GM23338 (cell line): ENCODE results near the gene RIN3. TPM values are rescaled to one million over a fixed set of nuclear protein-coding genes. Genes with fewer than 3 reads are reported as not detected.

ENCODE experiments used
- ATAC-seq: fragments of 200-7000 bp; cut with Tn5 transposase; 3 replicates; pipeline ENCODE4 v1.9.1; 2020
- DNase-seq: peaks from one replicate; pipeline ENCODE4 v3.0.0-alpha.2; 2015; ENCODE audit warnings: low spot score
- H2AFZ ChIP-seq: fragments of 200-600 bp; sonication (generic); 2 replicates; pipeline ENCODE4 v1.8.0; 2016; ENCODE audit warnings: antibody characterized with exemption, mild to moderate bottlenecking, moderate library complexity
- H3F3A ChIP-seq: fragments of 200-600 bp; sonication (generic); replicated peaks from 2 replicates; pipeline ENCODE4 v1.8.0; 2017; ENCODE audit warnings: antibody characterized with exemption, mixed run types, low read depth
- H3K27ac ChIP-seq: fragments of 200-600 bp; sonication (generic); 2 replicates; pipeline ENCODE4 v1.6.1; 2016; ENCODE audit warnings: low read depth
- H3K27me3 ChIP-seq: fragments of 200-600 bp; sonication (generic); 2 replicates; pipeline ENCODE4 v1.8.0; 2016; ENCODE audit warnings: mild to moderate bottlenecking, mixed run types, moderate library complexity; ENCODE audit not compliant: insufficient read depth
- H3K36me3 ChIP-seq: fragments of 200-600 bp; sonication (generic); 2 replicates; pipeline ENCODE4 v1.8.0; 2016; ENCODE audit warnings: mild to moderate bottlenecking; ENCODE audit not compliant: insufficient read depth
- H3K4me1 ChIP-seq: fragments of 200-600 bp; sonication (generic); 2 replicates; pipeline ENCODE4 v1.8.0; 2016; ENCODE audit warnings: mild to moderate bottlenecking, moderate library complexity; ENCODE audit not compliant: insufficient read depth
- H3K4me2 ChIP-seq: fragments of 200-600 bp; sonication (generic); 2 replicates; pipeline ENCODE4 v1.7.1; 2017; ENCODE audit warnings: mixed run types
- H3K4me3 ChIP-seq: fragments of 200-600 bp; sonication (generic); 2 replicates; pipeline ENCODE4 v1.6.1; 2016; ENCODE audit warnings: mixed run types
- H3K79me2 ChIP-seq: fragments of 200-600 bp; sonication (generic); replicated peaks from 2 replicates; pipeline ENCODE4 v1.8.0; 2017; ENCODE audit warnings: mild to moderate bottlenecking; ENCODE audit not compliant: insufficient read depth
- H3K9me2 ChIP-seq: fragments of 200-600 bp; sonication (generic); 2 replicates; pipeline ENCODE4 v1.8.0; 2017; ENCODE audit not compliant: insufficient read depth
- H4K20me1 ChIP-seq: fragments of 200-600 bp; sonication (generic); replicated peaks from 2 replicates; pipeline ENCODE4 v1.8.0; 2017; ENCODE audit warnings: mild to moderate bottlenecking; ENCODE audit not compliant: insufficient read depth
- H3K27ac Mint-ChIP-seq: 2 replicates; pipeline ENCODE4 v1.8.0; 2020; ENCODE audit warnings: inconsistent platforms, mild to moderate bottlenecking, moderate library complexity, mixed read lengths
- H3K27me3 Mint-ChIP-seq: 3 replicates; pipeline ENCODE4 v1.8.0; 2022; ENCODE audit warnings: low read depth, mild to moderate bottlenecking, moderate library complexity, mixed read lengths, inconsistent platforms; ENCODE audit not compliant: insufficient read depth, poor library complexity
- H3K36me3 Mint-ChIP-seq: 3 replicates; pipeline ENCODE4 v1.8.0; 2021; ENCODE audit warnings: low read depth, mild to moderate bottlenecking, inconsistent platforms, moderate library complexity, mixed read lengths
- H3K4me1 Mint-ChIP-seq: 3 replicates; pipeline ENCODE4 v1.8.0; 2020; ENCODE audit warnings: mild to moderate bottlenecking, inconsistent platforms, mixed read lengths
- H3K4me3 Mint-ChIP-seq: 3 replicates; pipeline ENCODE4 v1.8.0; 2021; ENCODE audit warnings: moderate library complexity, mild to moderate bottlenecking, inconsistent platforms, mixed read lengths
- H3K9me3 Mint-ChIP-seq: 3 replicates; pipeline ENCODE4 v1.8.0; 2020; ENCODE audit warnings: moderate library complexity, mild to moderate bottlenecking, inconsistent platforms, mixed read lengths
- CTCF ChIP-seq, 2 experiments: fragments of 200-600 bp in 1 of 2; sonication (generic) in 1 of 2; conservative IDR thresholded peaks; 2 replicates each; pipeline versions ENCODE4 v1.5.1 to v1.6.1; 2016 to 2017; ENCODE audit warnings: antibody characterized with exemption in 2 of 2, low read depth in 2 of 2, mild to moderate bottlenecking in 2 of 2, moderate library complexity in 1 of 2
- EZH2 ChIP-seq: fragments of 200-600 bp; sonication (generic); IDR thresholded peaks from one replicate; pipeline ENCODE4 v1.8.0; 2017; ENCODE audit warnings: antibody characterized with exemption, mild to moderate bottlenecking, low read depth; ENCODE audit not compliant: unreplicated experiment
- JUNB ChIP-seq: IDR thresholded peaks from one replicate; pipeline ENCODE4 v1.6.1; 2016; ENCODE audit warnings: antibody characterized with exemption; ENCODE audit not compliant: unreplicated experiment
- NANOG ChIP-seq: IDR thresholded peaks from 2 replicates; pipeline ENCODE4 v1.6.1; 2016; ENCODE audit warnings: antibody characterized with exemption, borderline replicate concordance
- POLR2AphosphoS5 ChIP-seq: IDR thresholded peaks from 2 replicates; pipeline ENCODE4 v1.6.1; 2016; ENCODE audit warnings: antibody characterized with exemption, low read depth
- ZNF331 ChIP-seq: fragments of 250-450 bp; sonication (Bioruptor Pico); IDR thresholded peaks from 2 replicates; pipeline ENCODE4 v1.5.0; 2020; ENCODE audit warnings: low read depth, mild to moderate bottlenecking, moderate library complexity
- ZNF462 ChIP-seq: fragments of 250-450 bp; sonication (Bioruptor Pico); IDR thresholded peaks from 2 replicates; pipeline ENCODE4 v1.5.0; 2020; ENCODE audit warnings: mild to moderate bottlenecking, moderate library complexity
- polyA plus RNA-seq: library from polyadenylated mRNA; unstranded; fragments of >200 nt; fragmentation: Nextera tagmentation; extraction: Ambion mirVana; gene quantifications from 2 replicates; pipeline ENCODE4 v1.2.1, GENCODE V29; 2016
- total RNA-seq: library from RNA; depleted of rRNA; stranded (reverse); fragments of >200 nt; shearing (Covaris generic); gene quantifications from 2 replicates; pipeline ENCODE4 v1.2.3, GENCODE V29; 2014
- TF ChIP-seq, protein P1 (sequence below): IDR thresholded peaks from 2 replicates; pipeline ENCODE4 v1.6.1; 2016; ENCODE audit warnings: antibody characterized with exemption

Gene RIN3
- total and polyA plus RNA-seq, 2 experiments from 2014 or later, result 0.97 to 1.5 TPM

DNA sequence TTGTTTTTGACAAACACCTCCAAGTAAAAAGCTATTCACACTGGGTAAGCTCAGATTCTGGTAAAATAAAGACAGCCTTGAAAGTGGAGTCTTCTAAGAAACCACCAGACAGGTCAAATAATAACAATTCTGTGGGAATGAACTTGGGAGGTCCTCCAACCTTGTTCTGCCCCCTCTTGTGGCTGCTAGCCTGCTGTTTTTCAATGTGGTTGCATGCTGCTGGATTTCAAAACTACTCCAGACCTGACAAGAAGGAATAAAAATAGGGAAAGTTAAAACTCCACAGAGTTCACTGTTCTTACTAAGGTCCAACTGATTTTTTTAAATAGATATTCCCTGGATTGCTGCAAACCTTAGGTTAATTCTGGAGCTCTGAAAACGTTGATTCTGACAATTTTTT, 32.2 kb upstream of the RIN3 start:
- no peak overlapping the region for H3K4me3 ChIP-seq
- no peaks in the 10 kb centered on the region for H3K79me2 ChIP-seq
- no peaks in the 10 kb centered on the region for H3K9me2 ChIP-seq
- Mint-ChIP-seq H3K4me1 (peaks cover 8% of the 10 kb centered on the region; the same call in 1 of the 3 replicates), H3K36me3 (no peaks in the 10 kb centered on the region), H3K27ac (no peak overlapping the region), H3K27me3 (no peaks in the 10 kb centered on the region), H3K9me3 (no peaks in the 10 kb centered on the region), H3K4me3 (no peak overlapping the region)
- H3K36me3 ChIP-seq, result no peaks in the 10 kb centered on the region
- H3K4me2 ChIP-seq, result no peak overlapping the region
- ATAC-seq (no peak), DNase-seq (no peak)
- TF ChIP-seq CTCF (conservative IDR thresholded peaks at IDR 0.05; ENCODE audit: low read depth in 2 of 2) (peak; percentile 22 to 43), EZH2 (no peak)
- no peak overlapping the region for H3K27ac ChIP-seq
- no peak overlapping the region for H2AFZ ChIP-seq
- H3K27me3 ChIP-seq, result no peaks in the 10 kb centered on the region
- H4K20me1 ChIP-seq, result no peaks in the 10 kb centered on the region
- H3K4me1 ChIP-seq, result no peaks in the 10 kb centered on the region
- no peaks in the 10 kb centered on the region for H3F3A ChIP-seq

GRCh38 chr14:92481811-92482555, 31.6 kb upstream of the RIN3 start:
- Histone ChIP-seq H3F3A (no peaks in the 10 kb centered on the region), H3K4me1 (no peaks in the 10 kb centered on the region), H3K27ac (no peak overlapping the region), H2AFZ (no peak overlapping the region), H3K9me2 (no peaks in the 10 kb centered on the region), H4K20me1 (no peaks in the 10 kb centered on the region), H3K4me3 (no peak overlapping the region), H3K36me3 (no peaks in the 10 kb centered on the region), H3K27me3 (no peaks in the 10 kb centered on the region), H3K79me2 (no peaks in the 10 kb centered on the region), H3K4me2 (no peak overlapping the region)
- H3K36me3 Mint-ChIP-seq, result no peaks in the 10 kb centered on the region
- DNase-seq, result no peak
- ATAC-seq, result no peak
- H3K4me3 Mint-ChIP-seq, result no peak overlapping the region
- H3K27me3 Mint-ChIP-seq, result no peaks in the 10 kb centered on the region
- H3K27ac Mint-ChIP-seq, result no peak overlapping the region
- no peaks in the 10 kb centered on the region for H3K9me3 Mint-ChIP-seq
- peaks cover 8% of the 10 kb centered on the region; the same call in 2 of the 3 replicates for H3K4me1 Mint-ChIP-seq
- TF ChIP-seq POLR2AphosphoS5, result no peak
- no peak for TF ChIP-seq ZNF462 (CRISPR knock-in tag)
- TF ChIP-seq, protein P1, sequence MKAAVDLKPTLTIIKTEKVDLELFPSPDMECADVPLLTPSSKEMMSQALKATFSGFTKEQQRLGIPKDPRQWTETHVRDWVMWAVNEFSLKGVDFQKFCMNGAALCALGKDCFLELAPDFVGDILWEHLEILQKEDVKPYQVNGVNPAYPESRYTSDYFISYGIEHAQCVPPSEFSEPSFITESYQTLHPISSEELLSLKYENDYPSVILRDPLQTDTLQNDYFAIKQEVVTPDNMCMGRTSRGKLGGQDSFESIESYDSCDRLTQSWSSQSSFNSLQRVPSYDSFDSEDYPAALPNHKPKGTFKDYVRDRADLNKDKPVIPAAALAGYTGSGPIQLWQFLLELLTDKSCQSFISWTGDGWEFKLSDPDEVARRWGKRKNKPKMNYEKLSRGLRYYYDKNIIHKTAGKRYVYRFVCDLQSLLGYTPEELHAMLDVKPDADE, result no peak
- TF ChIP-seq CTCF (conservative IDR thresholded peaks at IDR 0.05; ENCODE audit: low read depth in 2 of 2), result no peak
- no peak for TF ChIP-seq ZNF331
- TF ChIP-seq JUNB, result no peak
- no peak for TF ChIP-seq NANOG
- no peak for TF ChIP-seq EZH2
